Measurements from ENCODE around the gene SIK1.
"Not testable (repeated sequence)": the region's sequence is repeated elsewhere in the genome, so short reads cannot be mapped to it uniquely, and the experiment has no call there.

SIK1 gene

DNA sequence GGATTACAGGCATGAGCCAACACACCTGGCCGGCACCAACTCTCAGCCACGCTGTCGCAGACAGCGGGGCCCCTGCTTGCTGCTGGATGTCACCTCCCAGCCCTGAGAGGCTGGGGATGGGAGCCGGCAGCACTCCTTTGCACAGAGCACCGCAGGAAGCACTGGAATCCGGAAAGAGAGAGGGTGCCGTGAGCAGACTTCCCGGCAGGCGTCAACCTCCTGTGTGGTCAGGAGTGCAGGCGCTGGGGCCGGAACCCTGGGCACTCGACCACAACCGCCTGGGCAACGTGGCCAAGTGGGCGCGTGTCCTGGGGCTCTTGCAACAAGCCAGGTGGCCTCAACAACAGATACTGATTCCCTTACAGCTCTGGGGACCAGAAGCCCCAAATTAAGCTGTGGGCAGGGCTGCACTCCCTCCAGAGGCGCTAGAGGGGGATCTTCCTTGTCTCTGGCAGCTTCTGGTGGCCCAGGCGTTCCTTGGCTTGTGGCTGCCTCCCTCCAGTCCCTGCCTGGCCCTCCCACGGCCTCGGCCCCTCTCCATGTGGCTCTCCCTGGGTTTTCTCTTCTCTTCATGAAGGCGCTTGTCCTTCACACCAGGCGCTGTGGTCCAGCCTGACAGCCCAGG lies 20.5 kb upstream of the SIK1 start:
- H3K9me3 Mint-ChIP-seq; H3K4me3 Mint-ChIP-seq; H3K36me3 Mint-ChIP-seq; ATAC-seq; DNase-seq (ENCODE audit: low spot score in 2 of 2); H3K4me1 Mint-ChIP-seq; H3K27ac Mint-ChIP-seq: not testable (repeated sequence)

DNA sequence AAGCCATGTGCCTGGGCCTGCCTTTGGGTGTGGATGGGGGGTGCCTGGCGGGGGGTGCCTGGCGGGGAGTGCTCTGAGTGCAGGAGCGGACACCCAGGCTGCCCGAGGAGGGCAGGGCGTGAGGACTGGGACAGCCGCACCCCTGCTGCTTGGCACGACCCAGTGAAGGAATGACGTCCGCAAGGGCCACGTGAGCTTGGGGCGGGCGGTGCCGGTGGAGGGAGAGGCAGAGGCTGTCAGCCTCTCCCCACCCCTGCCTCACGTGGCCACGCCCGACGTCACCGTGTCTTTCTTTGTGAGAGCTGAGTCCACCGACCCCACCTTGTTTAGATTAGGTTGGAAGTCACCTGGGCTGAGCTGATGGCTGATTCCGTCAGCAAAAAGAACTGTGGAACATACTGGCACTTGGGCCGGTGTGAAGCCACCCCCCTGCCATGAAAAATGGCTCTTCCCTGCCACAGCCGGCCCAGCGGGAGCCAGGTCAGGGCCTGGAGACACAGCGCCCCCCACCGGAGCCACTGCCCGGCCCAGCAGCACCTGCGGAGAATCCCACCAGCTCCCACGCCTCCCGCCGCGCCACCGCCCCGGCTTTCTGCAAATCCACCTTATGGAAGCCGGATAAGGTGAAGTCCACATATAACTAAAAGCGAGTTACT lies 19.5 kb upstream of the SIK1 start:
- not testable (repeated sequence) for DNase-seq (ENCODE audit: low spot score in 2 of 2); ATAC-seq; H3K4me3 Mint-ChIP-seq; H3K36me3 Mint-ChIP-seq; H3K9me3 Mint-ChIP-seq; H3K4me1 Mint-ChIP-seq; H3K27ac Mint-ChIP-seq

DNA sequence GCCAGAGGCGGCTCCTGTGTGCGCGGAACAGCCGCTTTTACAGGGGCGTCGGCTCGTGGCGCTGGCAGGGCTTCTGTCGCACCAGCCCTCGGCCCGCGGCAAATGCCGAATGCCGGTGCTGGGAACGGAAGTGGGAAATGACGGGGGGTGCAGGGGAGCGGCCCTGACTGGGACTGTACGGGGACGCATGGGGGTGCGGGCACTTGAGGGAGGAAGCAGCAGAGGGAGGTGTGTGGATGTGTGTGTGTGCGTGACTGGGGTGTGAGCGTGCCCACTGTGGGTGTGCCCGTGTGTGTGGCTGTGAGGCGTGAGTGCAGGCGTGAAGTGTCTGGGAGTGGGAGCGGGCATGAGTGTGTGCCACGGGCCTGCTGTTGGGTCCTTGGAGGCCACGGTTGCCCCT lies 17.6 kb upstream of the SIK1 start:
- not testable (repeated sequence) for H3K4me1 Mint-ChIP-seq; H3K4me3 Mint-ChIP-seq; H3K27ac Mint-ChIP-seq; H3K9me3 Mint-ChIP-seq; H3K36me3 Mint-ChIP-seq; DNase-seq (ENCODE audit: low spot score in 2 of 2)
- ATAC-seq, result peak; percentile 57

DNA sequence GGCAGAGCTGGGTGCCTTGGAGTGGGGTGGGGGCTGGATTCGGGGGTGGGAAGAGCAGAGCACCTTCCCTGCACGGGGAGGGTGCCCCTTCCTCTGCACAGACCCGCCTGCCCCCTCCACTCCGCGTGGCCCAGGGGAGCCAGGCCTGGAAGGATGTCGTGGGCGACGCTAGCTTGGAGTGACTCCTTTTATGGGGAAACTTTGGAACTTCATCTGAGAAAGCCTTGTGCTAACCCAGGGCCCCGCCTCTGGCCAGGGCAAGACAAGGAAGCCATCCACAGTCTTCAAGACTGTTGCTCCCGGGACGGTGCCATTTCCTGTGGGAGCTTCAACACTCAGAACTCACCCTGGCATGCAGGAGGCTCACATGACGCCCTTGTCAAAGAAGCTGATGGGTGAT lies 15.6 kb upstream of the SIK1 start:
- not testable (repeated sequence) for H3K27ac Mint-ChIP-seq; DNase-seq (ENCODE audit: low spot score in 2 of 2); H3K36me3 Mint-ChIP-seq; H3K9me3 Mint-ChIP-seq; H3K4me1 Mint-ChIP-seq; H3K4me3 Mint-ChIP-seq; ATAC-seq

DNA sequence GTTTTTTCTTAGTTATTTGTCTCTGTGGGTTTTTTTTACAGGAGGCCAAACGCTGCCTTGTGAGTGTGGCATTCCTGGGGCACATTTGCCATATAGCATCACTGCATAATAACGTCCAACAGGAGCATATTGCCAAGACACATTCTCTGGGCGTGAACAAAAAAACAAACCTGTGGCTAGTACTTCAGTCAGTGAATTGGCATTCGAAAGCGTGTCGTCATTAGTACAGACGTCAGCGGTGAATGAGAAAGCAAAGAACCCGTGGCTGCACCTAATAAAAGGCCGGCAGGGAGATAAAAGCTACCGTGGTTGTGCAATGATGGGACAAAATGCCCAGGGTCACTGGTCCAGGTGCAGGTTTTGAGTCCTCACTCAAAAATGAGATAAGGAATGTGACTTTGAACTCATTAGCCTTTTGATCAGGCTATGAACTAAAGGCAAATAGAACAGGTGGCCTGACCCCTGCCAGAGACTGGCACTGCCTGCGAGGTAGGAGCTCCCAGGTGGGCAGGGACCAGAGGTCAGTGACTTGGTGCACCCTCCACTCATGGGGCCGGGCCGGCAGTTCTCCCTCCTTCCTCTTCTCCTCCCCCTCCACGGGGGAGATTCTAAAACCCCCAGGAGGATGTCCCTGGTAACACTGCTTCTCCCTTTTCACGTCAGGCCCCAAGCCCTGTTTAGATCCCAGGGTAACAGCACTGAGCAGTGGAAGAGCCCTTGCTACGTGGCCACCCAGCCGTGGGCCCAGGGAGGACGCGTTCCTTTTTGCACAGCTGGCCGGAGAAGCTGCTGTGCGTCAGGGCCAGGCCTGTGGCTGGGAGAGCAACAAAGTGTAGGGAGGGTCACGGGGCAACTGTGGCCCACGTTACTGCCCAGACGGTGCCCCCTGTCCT lies 14.2 kb upstream of the SIK1 start:
- ATAC-seq; H3K27ac Mint-ChIP-seq; H3K36me3 Mint-ChIP-seq; H3K9me3 Mint-ChIP-seq; DNase-seq (ENCODE audit: low spot score in 2 of 2); H3K4me3 Mint-ChIP-seq; H3K4me1 Mint-ChIP-seq: not testable (repeated sequence)

DNA sequence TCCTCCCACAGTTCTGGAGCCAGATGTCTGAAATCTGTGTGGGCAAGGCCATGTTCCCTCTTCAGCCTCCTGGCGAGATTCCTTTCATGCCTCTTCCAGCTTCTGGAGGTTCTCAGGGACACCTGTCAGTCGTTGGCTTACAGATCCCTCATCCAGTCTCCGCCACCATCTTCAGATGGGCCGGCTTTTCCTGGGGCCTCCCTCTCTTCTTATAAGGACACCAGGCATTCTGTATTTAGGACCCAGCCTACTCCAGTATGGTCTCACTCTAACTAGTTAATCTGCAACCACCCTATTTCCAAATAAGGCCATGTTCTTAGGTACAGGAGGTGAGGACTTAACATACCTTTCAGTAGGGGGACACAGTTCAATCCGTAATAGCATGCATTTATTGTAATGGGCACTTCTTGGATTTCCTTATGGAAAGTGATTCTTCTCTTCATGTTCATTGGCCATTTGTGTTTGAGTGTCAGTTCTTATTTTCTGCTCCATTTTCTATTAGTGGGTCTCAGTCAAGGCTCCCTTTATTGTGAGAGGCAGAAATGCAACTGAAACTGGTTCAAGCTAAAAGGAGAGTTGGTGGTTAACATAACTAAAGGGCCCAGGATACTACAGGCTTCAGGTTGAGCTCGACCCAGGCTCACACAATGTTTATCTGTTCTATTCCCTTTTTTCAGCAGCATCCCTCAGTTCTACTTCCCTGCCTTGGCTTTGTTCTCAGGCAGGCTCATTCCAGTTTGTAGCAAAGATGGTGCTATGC lies 12.6 kb upstream of the SIK1 start:
- H3K27ac Mint-ChIP-seq; H3K4me3 Mint-ChIP-seq; H3K36me3 Mint-ChIP-seq; ATAC-seq; H3K9me3 Mint-ChIP-seq; DNase-seq (ENCODE audit: low spot score in 2 of 2); H3K4me1 Mint-ChIP-seq: not testable (repeated sequence)

DNA sequence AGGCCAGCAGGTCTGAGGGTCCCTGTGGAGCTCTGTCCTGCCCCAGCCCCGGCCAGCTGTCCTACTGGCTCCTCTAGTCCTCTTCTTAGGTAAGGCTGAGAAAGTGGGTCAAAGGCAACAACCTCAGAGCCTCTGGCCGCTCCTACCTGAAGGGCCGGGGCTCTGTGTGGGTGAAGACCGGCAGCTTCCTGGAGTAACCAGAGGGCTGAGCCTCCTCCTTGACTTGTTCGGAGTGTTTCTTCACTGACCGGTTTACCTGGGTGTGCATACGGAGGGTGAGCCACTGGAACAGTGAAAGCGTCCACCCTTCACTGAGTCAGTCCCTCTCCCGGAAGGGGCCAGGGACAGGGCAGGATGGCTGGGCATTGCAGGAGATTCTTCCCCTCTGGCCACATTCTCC lies 9.3 kb upstream of the SIK1 start:
- H3K9me3 Mint-ChIP-seq; H3K4me3 Mint-ChIP-seq; H3K4me1 Mint-ChIP-seq; DNase-seq (ENCODE audit: low spot score in 2 of 2); H3K36me3 Mint-ChIP-seq; H3K27ac Mint-ChIP-seq; ATAC-seq: not testable (repeated sequence)

DNA sequence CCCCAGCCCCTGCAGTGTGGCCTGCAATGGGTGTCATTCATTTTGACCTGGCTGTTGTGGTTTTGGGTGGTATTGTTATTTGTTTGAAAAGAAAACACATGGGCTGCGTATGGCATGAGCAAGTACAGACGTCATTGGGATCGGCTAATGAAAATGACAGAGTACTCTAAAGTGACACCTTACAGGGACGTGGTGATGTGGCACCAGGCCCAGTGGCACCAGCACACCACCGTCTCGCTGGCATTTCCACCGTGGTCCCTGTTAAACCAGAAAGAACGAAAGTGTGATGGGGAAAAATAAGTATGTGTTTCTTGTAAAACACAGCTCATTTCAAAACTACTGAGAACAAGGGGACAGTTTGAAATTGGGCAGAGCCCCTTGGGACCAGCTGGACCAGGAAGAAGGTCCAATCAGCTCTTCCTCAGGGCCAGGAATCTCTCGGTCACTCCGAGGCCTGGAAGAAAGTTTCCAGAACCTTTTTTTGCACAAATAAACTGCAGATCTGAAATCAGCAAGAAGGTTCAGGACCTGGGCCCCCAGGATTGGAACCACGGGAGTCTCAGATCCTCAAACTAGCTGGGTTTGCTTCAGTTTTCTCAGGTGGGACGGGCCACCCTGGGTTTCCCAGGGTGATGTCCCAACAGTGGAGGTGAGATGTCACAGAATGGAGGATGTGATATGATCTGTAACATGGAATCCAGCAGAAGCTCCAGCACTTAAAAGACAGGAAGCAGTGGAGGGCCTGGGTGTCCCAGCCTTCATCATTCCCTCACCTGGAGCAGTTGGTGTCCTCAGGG lies 6.6 kb upstream of the SIK1 start:
- DNase-seq (ENCODE audit: low spot score in 2 of 2); H3K4me3 Mint-ChIP-seq; H3K4me1 Mint-ChIP-seq; H3K27ac Mint-ChIP-seq; H3K36me3 Mint-ChIP-seq; H3K9me3 Mint-ChIP-seq: not testable (repeated sequence)
- ATAC-seq, result peak; percentile 64

DNA sequence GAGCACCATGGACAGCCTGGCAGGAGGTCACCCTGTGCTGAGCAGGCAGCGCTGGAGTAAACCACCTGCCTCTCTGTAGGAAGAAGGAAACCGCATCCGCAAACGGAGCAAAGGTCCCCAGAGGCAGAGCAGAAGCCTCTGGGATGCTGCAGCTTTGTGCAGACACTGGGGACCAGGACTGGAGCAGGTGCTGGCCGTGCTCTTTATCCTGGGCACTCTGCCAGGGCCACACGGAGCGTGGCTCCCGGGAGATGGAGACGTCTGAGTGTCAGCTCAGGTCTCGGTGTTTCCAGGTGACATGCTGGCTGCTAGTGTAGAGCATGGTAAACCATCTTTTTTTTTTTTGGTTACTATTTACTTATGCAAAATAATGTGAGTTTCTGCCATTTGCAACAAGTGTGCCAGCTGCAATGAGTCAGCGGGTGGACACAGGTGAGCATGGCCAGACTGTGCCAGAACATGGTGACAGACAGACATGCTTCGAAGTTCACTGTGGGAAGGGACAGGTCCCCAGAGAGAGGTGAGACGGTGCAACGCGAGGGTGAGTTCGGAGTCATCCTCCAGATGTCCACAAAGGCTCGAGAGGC lies 4.0 kb upstream of the SIK1 start:
- not testable (repeated sequence) for H3K27ac Mint-ChIP-seq; H3K4me3 Mint-ChIP-seq; H3K36me3 Mint-ChIP-seq; ATAC-seq; DNase-seq (ENCODE audit: low spot score in 2 of 2); H3K9me3 Mint-ChIP-seq; H3K4me1 Mint-ChIP-seq

DNA sequence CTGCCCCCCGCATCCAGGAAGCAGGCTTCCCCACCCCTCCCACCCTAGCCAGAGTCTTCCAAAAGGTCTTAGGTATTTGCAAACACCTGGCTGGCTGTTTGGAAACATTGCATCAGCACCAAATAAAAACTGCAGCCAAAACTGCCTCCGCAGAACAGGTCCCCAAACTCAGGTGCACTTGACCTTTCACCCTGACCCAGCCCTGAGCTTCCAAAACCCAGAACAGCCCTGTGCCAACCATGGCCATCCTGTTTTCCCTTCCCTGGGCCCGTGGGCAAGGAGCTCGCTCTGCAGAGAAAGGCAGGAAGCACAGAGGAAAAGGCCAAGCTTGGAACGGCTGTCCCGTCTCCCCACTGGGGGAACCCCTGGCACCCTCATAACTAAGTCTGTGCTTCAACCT lies 2.0 kb upstream of the SIK1 start:
- H3K9me3 Mint-ChIP-seq; ATAC-seq; DNase-seq (ENCODE audit: low spot score in 2 of 2); H3K4me3 Mint-ChIP-seq; H3K4me1 Mint-ChIP-seq; H3K27ac Mint-ChIP-seq; H3K36me3 Mint-ChIP-seq: not testable (repeated sequence)

DNA sequence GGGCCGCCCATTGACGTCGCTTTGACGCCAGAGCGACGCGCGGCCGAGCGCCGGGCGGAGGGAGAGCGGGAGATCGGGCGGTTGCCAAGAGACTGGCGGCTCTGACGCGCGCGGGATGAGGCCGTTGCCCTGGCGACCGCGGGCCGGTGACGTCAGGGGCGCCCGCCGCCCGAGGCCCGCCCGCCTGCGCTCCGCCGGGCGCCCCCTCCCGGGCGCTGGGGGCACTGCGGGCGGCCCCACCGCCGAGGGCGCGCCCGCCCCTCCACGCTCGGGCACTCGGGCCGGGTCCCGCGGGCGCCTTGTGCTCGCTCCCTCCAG lies 270 bp upstream of the SIK1 start:
- H3K4me3 Mint-ChIP-seq; H3K4me1 Mint-ChIP-seq; DNase-seq (ENCODE audit: low spot score in 2 of 2); H3K9me3 Mint-ChIP-seq; H3K27ac Mint-ChIP-seq; H3K36me3 Mint-ChIP-seq: not testable (repeated sequence)
- peak; percentile 96 for ATAC-seq

DNA sequence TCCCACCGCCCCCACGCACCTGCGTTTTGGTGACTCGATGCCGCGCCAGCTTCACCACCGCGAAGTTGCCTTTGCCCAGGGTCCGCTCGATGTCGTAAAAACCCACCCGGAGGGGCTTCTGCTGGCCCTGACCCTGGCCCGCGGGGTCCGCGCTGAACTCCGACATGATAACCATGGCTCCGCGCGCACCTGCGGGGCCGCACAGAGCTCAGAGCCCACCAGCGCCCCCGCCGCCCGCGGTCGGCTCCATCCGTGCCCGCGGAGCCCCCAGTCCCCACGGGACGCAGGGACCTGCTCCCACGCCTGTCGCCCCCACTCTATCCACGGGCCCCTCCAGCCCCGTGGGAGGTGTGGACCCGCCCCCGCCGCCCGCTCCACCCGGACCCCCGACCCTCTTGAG lies 927 bp downstream of the SIK1 start:
- not testable (repeated sequence) for H3K27ac Mint-ChIP-seq; H3K4me1 Mint-ChIP-seq; DNase-seq (ENCODE audit: low spot score in 2 of 2); H3K9me3 Mint-ChIP-seq; H3K36me3 Mint-ChIP-seq; H3K4me3 Mint-ChIP-seq; ATAC-seq

DNA sequence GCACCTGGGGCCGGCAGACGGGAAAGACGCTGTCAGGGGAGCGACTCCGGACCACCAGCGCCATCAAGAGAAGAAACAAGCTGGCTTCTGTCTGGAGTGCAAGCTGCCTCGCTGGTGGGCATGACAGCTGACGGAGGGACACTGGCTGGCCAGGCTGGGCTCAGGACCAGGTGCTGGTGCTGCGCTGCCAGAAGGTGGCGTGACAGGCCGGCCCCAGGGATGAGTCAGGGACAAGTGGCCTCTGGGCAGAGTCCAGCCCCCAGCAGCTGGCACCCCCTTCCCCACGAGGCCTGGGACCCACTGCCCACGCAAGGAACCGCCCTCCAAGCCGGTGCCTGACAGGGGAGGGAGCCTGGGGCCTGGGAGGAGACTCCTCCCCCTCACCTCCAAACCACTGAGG lies 7.5 kb downstream of the SIK1 start:
- not testable (repeated sequence) for H3K27ac Mint-ChIP-seq; H3K4me3 Mint-ChIP-seq; H3K36me3 Mint-ChIP-seq; DNase-seq (ENCODE audit: low spot score in 2 of 2); H3K9me3 Mint-ChIP-seq; H3K4me1 Mint-ChIP-seq; ATAC-seq

DNA sequence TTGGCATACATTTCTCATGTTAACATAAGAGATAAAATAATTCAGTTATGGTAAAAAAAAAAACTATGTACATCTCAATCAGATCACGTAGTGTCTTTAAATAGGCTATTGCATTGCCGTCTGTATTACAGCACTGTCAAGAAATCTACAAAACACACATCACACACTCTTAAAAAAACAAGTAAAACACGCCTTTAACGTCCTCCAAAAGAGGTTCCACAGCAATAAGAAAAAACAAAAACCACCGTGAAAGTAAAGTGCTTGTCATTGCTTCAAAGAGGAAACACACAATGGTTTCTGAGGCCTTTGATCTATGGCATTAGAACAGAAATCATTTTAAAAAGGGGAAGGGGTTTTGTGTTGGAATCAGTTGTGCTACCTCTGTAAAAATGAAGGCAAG lies 12.4 kb downstream of the SIK1 start:
- not testable (repeated sequence) for DNase-seq (ENCODE audit: low spot score in 2 of 2); H3K9me3 Mint-ChIP-seq; ATAC-seq; H3K36me3 Mint-ChIP-seq; H3K4me1 Mint-ChIP-seq; H3K4me3 Mint-ChIP-seq; H3K27ac Mint-ChIP-seq
